Gastrocnemius medialis (tissue), 4 donors: Measurements from ENCODE around the gene KIF13A.
"Not testable (repeated sequence)": the region's sequence is repeated elsewhere in the genome, so short reads cannot be mapped to it uniquely, and the experiment has no call there.

Experiments used
- POLR2A ChIP-seq, 2 donors: fragments of 450-650 bp; IDR thresholded peaks; one replicate each; pipeline ENCODE4 v1.6.1; 2017; ENCODE audit warnings: antibody characterized with exemption in 2 of 2, mild to moderate bottlenecking in 2 of 2, moderate library complexity in 2 of 2
- TF ChIP-seq, protein P1 (sequence below), 5 experiments: fragments of 450-650 bp in 3 of 5; fragments of 200-600 bp in 2 of 5; sonication (generic) in 2 of 5; IDR thresholded peaks in 4 of 5; conservative IDR thresholded peaks in 1 of 5; 1 replicate in 4 of 5; 2 replicates in 1 of 5; pipeline ENCODE4 v1.5.1; 2016 to 2019; ENCODE audit warnings: antibody characterized with exemption in 5 of 5, mild to moderate bottlenecking in 3 of 5, moderate library complexity in 3 of 5

DNA sequence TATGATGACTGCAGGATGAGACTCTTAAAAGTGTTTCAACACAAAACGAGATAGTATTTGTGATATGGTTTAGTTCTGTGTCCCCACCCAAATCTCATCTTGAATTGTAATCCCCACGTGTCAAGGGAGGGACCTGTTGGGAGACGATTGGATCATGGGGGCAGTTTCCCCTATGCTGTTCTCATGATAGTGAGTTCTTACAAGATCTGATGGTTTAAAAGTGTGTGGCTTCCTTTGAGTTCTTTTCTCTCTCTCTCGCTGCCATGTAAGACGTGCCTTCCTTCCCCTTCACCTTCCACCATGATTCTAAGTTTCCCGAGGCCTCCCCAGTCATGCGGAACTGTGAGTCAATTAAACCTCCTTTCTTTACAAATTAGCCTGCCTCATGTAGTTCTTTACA, 130.2 kb downstream of the KIF13A start:
- TF ChIP-seq, protein P1, sequence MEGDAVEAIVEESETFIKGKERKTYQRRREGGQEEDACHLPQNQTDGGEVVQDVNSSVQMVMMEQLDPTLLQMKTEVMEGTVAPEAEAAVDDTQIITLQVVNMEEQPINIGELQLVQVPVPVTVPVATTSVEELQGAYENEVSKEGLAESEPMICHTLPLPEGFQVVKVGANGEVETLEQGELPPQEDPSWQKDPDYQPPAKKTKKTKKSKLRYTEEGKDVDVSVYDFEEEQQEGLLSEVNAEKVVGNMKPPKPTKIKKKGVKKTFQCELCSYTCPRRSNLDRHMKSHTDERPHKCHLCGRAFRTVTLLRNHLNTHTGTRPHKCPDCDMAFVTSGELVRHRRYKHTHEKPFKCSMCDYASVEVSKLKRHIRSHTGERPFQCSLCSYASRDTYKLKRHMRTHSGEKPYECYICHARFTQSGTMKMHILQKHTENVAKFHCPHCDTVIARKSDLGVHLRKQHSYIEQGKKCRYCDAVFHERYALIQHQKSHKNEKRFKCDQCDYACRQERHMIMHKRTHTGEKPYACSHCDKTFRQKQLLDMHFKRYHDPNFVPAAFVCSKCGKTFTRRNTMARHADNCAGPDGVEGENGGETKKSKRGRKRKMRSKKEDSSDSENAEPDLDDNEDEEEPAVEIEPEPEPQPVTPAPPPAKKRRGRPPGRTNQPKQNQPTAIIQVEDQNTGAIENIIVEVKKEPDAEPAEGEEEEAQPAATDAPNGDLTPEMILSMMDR (IDR thresholded peaks at IDR 0.05 in 4 of 5, conservative IDR thresholded peaks at IDR 0.05 in 1 of 5) = not testable (repeated sequence)
- TF ChIP-seq POLR2A (IDR thresholded peaks at IDR 0.05) = not testable (repeated sequence)
